Tibial artery (tissue), 4 donors: Measurements from ENCODE around the gene AP2B1.

Experiments used
- DNase-seq, 2 donors: peaks; one replicate each; pipeline ENCODE4 v3.0.0-alpha.2; 2019
- H3K27ac ChIP-seq, 2 donors: fragments of 200-600 bp; sonication (generic) in 1 of 2; 1 replicate in 1 of 2; 2 replicates in 1 of 2; pipeline ENCODE4 v1.5.1; 2018 to 2019; ENCODE audit warnings: mild to moderate bottlenecking in 1 of 2
- H3K27me3 ChIP-seq, 2 donors: fragments of 200-600 bp; sonication (generic) in 1 of 2; one replicate each; pipeline versions ENCODE4 v1.5.1 to v1.6.0; 2016 to 2019
- H3K36me3 ChIP-seq, 3 donors: fragments of 200-600 bp; sonication (generic) in 2 of 3; one replicate each; pipeline ENCODE4 v1.5.1; 2016 to 2019; ENCODE audit warnings: mild to moderate bottlenecking in 2 of 3
- H3K4me1 ChIP-seq, 4 donors: fragments of 200-600 bp; sonication (generic) in 2 of 4; 1 replicate in 3 of 4; 2 replicates in 1 of 4; pipeline ENCODE4 v1.5.1; 2016 to 2019
- H3K4me3 ChIP-seq, 2 donors: fragments of 200-600 bp; sonication (generic) in 1 of 2; 1 replicate in 1 of 2; 2 replicates in 1 of 2; pipeline ENCODE4 v1.5.1; 2018 to 2019; ENCODE audit warnings: mild to moderate bottlenecking in 2 of 2
- H3K9me3 ChIP-seq, 3 donors: fragments of 200-600 bp; sonication (generic) in 1 of 3; one replicate each; pipeline ENCODE4 v1.5.1; 2016 to 2019
- CTCF ChIP-seq, 2 experiments: fragments of 200-600 bp in 1 of 2; fragments of 450-650 bp in 1 of 2; IDR thresholded peaks; one replicate each; pipeline ENCODE4 v1.5.1; 2017 to 2019; ENCODE audit warnings: antibody characterized with exemption in 2 of 2, mild to moderate bottlenecking in 1 of 2, moderate library complexity in 1 of 2
- intact Hi-C: fragments of 100-400 bp; cut with DNase I; formaldehyde crosslinking; loops from one replicate; pipeline ENCODE4 v1.15.0; 2023; ENCODE audit warnings: low total_unique reads

Gene AP2B1

GRCh38 chr17:35731917-35732805 lies 145.0 kb downstream of the AP2B1 start:
- Histone ChIP-seq H3K9me3 (no peaks in the 10 kb centered on the region), H3K27me3 (no peaks in the 10 kb centered on the region), H3K36me3 (peaks cover 0 to 7% (median 6%) of the 10 kb centered on the region in 3 donors), H3K27ac (peak overlapping the region; percentile 22 to 68), H3K4me3 (peak overlapping the region; percentile 64 to 78), H3K4me1 (peaks cover 0 to 28% (median 17%) of the 10 kb centered on the region in 4 donors)
- intact Hi-C loops: loop anchor here (5.0 kb wide), 1 partner anchor 120 kb away; no protein-coding TSS in a partner anchor
- no peak for DNase-seq
- no peak for TF ChIP-seq CTCF (IDR thresholded peaks at IDR 0.05)

- no peak for DNase-seq
- H3K27me3 ChIP-seq: no peaks in the 10 kb centered on the region
- intact Hi-C loops: loop anchor here (5.0 kb wide), 1 partner anchor 120 kb away; no protein-coding TSS in a partner anchor
- H3K36me3 ChIP-seq: peaks cover 0 to 2% (median under 1%) of the 10 kb centered on the region in 3 donors
- H3K9me3 ChIP-seq: no peaks in the 10 kb centered on the region
- no peak overlapping the region for H3K27ac ChIP-seq
- TF ChIP-seq CTCF (IDR thresholded peaks at IDR 0.05): no peak
- H3K4me1 ChIP-seq: peaks cover 0 to 25% (median 17%) of the 10 kb centered on the region in 4 donors
- H3K4me3 ChIP-seq: no peak overlapping the region
Observed at GRCh38 chr17:35732806-35733136, 145.6 kb downstream of the AP2B1 start.

- no peak overlapping the region for H3K27ac ChIP-seq
- intact Hi-C loops: loop anchor here (5.0 kb wide), 1 partner anchor 121 kb away; no protein-coding TSS in a partner anchor
- H3K9me3 ChIP-seq: no peaks in the 10 kb centered on the region
- DNase-seq: no peak
- TF ChIP-seq CTCF (IDR thresholded peaks at IDR 0.05): no peak
- peaks cover 0 to 25% (median 17%) of the 10 kb centered on the region in 4 donors for H3K4me1 ChIP-seq
- H3K36me3 ChIP-seq: no peaks in the 10 kb centered on the region
- H3K4me3 ChIP-seq: no peak overlapping the region
- H3K27me3 ChIP-seq: no peaks in the 10 kb centered on the region
Observed at GRCh38 chr17:35733366-35733765, 146.2 kb downstream of the AP2B1 start.

- no peaks in the 10 kb centered on the region for H3K36me3 ChIP-seq
- intact Hi-C loops: loop anchor here (5.0 kb wide), 1 partner anchor 122 kb away; no protein-coding TSS in a partner anchor
- no peak for TF ChIP-seq CTCF (IDR thresholded peaks at IDR 0.05)
- H3K27me3 ChIP-seq: no peaks in the 10 kb centered on the region
- H3K4me3 ChIP-seq: no peak overlapping the region
- no peak for DNase-seq
- H3K4me1 ChIP-seq: peaks cover 0 to 25% (median 17%) of the 10 kb centered on the region in 4 donors
- no peaks in the 10 kb centered on the region for H3K9me3 ChIP-seq
- no peak overlapping the region for H3K27ac ChIP-seq
Observed at GRCh38 chr17:35734396-35734795, 147.3 kb downstream of the AP2B1 start.

GRCh38 chr17:35735036-35735805 lies 148.1 kb downstream of the AP2B1 start:
- DNase-seq: no peak
- Histone ChIP-seq H3K27me3 (no peaks in the 10 kb centered on the region), H3K9me3 (no peaks in the 10 kb centered on the region), H3K27ac (no peak overlapping the region), H3K36me3 (no peaks in the 10 kb centered on the region), H3K4me1 (peaks cover 0 to 25% (median 17%) of the 10 kb centered on the region in 4 donors), H3K4me3 (no peak overlapping the region)
- intact Hi-C loops: no loop called here
- no peak for TF ChIP-seq CTCF (IDR thresholded peaks at IDR 0.05)
